Hepatocyte (in vitro differentiated cells): ENCODE data around the gene KCND3. TPM values are rescaled to one million over a fixed set of nuclear protein-coding genes. Genes with fewer than 3 reads are reported as not detected.

ENCODE experiments used
- DNase-seq: peaks from one replicate; pipeline ENCODE4 v3.0.0-alpha.2; 2016; ENCODE audit warnings: low spot score
- H2AFZ ChIP-seq: fragments of 200-600 bp; sonication (generic); 2 replicates; pipeline ENCODE4 v1.6.0; 2016; ENCODE audit warnings: antibody characterized with exemption, mild to moderate bottlenecking
- H3K27ac ChIP-seq: fragments of 200-600 bp; sonication (generic); 2 replicates; pipeline ENCODE4 v1.5.1; 2016; ENCODE audit warnings: mild to moderate bottlenecking
- H3K27me3 ChIP-seq: fragments of 200-600 bp; sonication (generic); 2 replicates; pipeline ENCODE4 v1.6.1; 2016
- H3K36me3 ChIP-seq: fragments of 200-600 bp; sonication (generic); replicated peaks from 2 replicates; pipeline ENCODE4 v1.5.1; 2016; ENCODE audit warnings: low read depth; ENCODE audit not compliant: insufficient read depth
- H3K4me1 ChIP-seq: fragments of 200-600 bp; sonication (generic); 2 replicates; pipeline ENCODE4 v1.5.1; 2016; ENCODE audit warnings: mild to moderate bottlenecking, moderate library complexity; ENCODE audit not compliant: insufficient read depth
- H3K4me2 ChIP-seq: fragments of 200-600 bp; sonication (generic); 2 replicates; pipeline ENCODE4 v1.6.0; 2016
- H3K4me3 ChIP-seq: fragments of 200-600 bp; sonication (generic); 2 replicates; pipeline ENCODE4 v1.5.1; 2016; ENCODE audit warnings: mild to moderate bottlenecking
- H3K79me2 ChIP-seq: fragments of 200-600 bp; sonication (generic); 2 replicates; pipeline ENCODE4 v1.6.0; 2017; ENCODE audit warnings: mild to moderate bottlenecking
- H3K9me2 ChIP-seq: fragments of 200-600 bp; sonication (generic); replicated peaks from 2 replicates; pipeline ENCODE4 v1.6.0; 2017; ENCODE audit warnings: mild to moderate bottlenecking; ENCODE audit not compliant: insufficient read depth
- H3K9me3 ChIP-seq: fragments of 200-600 bp; sonication (generic); 2 replicates; pipeline ENCODE4 v1.5.1; 2016; ENCODE audit warnings: low read depth, mild to moderate bottlenecking
- H4K20me1 ChIP-seq: fragments of 200-600 bp; sonication (generic); 2 replicates; pipeline ENCODE4 v1.6.0; 2016; ENCODE audit warnings: mild to moderate bottlenecking; ENCODE audit not compliant: insufficient read depth, poor library complexity, severe bottlenecking
- CTCF ChIP-seq: fragments of 200-600 bp; sonication (generic); IDR thresholded peaks from 2 replicates; pipeline ENCODE4 v1.5.1; 2016; ENCODE audit warnings: antibody characterized with exemption, mild to moderate bottlenecking; ENCODE audit not compliant: poor library complexity
- EZH2 ChIP-seq: fragments of 200-600 bp; sonication (generic); IDR thresholded peaks from 2 replicates; pipeline ENCODE4 v1.6.1; 2016; ENCODE audit warnings: antibody characterized with exemption, mild to moderate bottlenecking, borderline replicate concordance
- EZH2phosphoT487 ChIP-seq: fragments of 200-600 bp; sonication (generic); IDR thresholded peaks from one replicate; pipeline ENCODE4 v1.6.1; 2018; ENCODE audit warnings: antibody characterized with exemption, mild to moderate bottlenecking, low read depth, moderate library complexity; ENCODE audit not compliant: unreplicated experiment, severe bottlenecking
- WGBS: methylation state at CpG from one replicate; pipeline ENCODE4 v1.1.6; 2016; ENCODE audit warnings: low lambda C conversion rate; ENCODE audit errors: missing lambda C conversion rate; 5-methylcytosine and 5-hydroxymethylcytosine counted together
- polyA plus RNA-seq: library from polyadenylated mRNA; unstranded; fragments of >200 nt; fragmentation: Nextera tagmentation; extraction: Ambion mirVana; gene quantifications from 2 replicates; pipeline ENCODE4 v1.2.1, GENCODE V29; 2016
- total RNA-seq: library from RNA; depleted of rRNA; stranded (reverse); fragments of >200 nt; gene quantifications from 2 replicates; pipeline ENCODE4 v1.2.3, GENCODE V29; 2014

KCND3 gene
- total and polyA plus RNA-seq, 2 experiments from 2014 or later = 1.4 to 2.7 TPM

GRCh38 chr1:111821121-111821745 lies 168.2 kb downstream of the KCND3 start:
- H3K9me3 ChIP-seq = no peaks in the 10 kb centered on the region
- H2AFZ ChIP-seq = no peak overlapping the region
- H3K4me3 ChIP-seq = no peak overlapping the region
- H3K9me2 ChIP-seq = no peaks in the 10 kb centered on the region
- no peaks in the 10 kb centered on the region for H3K36me3 ChIP-seq
- H3K79me2 ChIP-seq = no peaks in the 10 kb centered on the region
- H3K27me3 ChIP-seq = no peaks in the 10 kb centered on the region
- H4K20me1 ChIP-seq = no peaks in the 10 kb centered on the region
- no peak overlapping the region for H3K4me2 ChIP-seq
- TF ChIP-seq EZH2phosphoT487 (no peak), CTCF (no peak), EZH2 (no peak)
- 64% methylated on average over 7 of the region's 7 CpGs for WGBS
- DNase-seq = no peak
- no peaks in the 10 kb centered on the region for H3K4me1 ChIP-seq
- H3K27ac ChIP-seq = no peak overlapping the region

- H3K9me3 ChIP-seq = no peaks in the 10 kb centered on the region
- no peak overlapping the region for H3K4me2 ChIP-seq
- no peaks in the 10 kb centered on the region for H3K79me2 ChIP-seq
- DNase-seq = no peak
- H3K27me3 ChIP-seq = no peaks in the 10 kb centered on the region
- no peaks in the 10 kb centered on the region for H3K36me3 ChIP-seq
- no peaks in the 10 kb centered on the region for H4K20me1 ChIP-seq
- H3K9me2 ChIP-seq = no peaks in the 10 kb centered on the region
- no peak overlapping the region for H3K27ac ChIP-seq
- 84% methylated on average over 9 of the region's 9 CpGs for WGBS
- no peak overlapping the region for H2AFZ ChIP-seq
- no peaks in the 10 kb centered on the region for H3K4me1 ChIP-seq
- no peak overlapping the region for H3K4me3 ChIP-seq
- TF ChIP-seq EZH2phosphoT487 (no peak), EZH2 (no peak), CTCF (no peak)
Observed at GRCh38 chr1:111819566-111820263, 169.8 kb downstream of the KCND3 start.

DNA sequence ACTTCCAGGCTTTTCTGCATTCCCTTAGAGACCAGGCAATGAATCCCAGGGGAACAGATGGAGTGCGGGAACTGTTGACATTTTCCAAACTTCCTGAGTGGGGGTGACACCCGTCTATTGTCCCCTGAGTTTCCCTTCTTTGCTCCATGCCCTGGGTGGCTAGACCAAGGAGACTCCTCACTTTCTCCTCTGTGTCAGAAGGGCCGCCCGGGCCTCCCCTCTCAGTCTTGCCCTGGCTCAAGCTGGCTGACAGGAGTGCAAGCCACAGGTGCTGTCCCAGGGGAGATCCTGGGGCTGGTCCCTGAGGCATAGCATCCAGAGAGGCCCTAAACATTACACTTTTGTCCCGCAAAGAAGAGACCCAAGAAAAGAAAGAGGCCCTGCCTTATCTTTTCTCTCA lies 170.9 kb downstream of the KCND3 start:
- 83% methylated on average over 5 of the region's 5 CpGs for WGBS
- no peak for DNase-seq

More for the DNA sequence above, 170.9 kb downstream of the KCND3 start:
- no peaks in the 10 kb centered on the region for H3K27me3 ChIP-seq
- H3K9me2 ChIP-seq = no peaks in the 10 kb centered on the region
- no peaks in the 10 kb centered on the region for H3K4me1 ChIP-seq
- no peak overlapping the region for H3K4me3 ChIP-seq
- H3K4me2 ChIP-seq = no peak overlapping the region
- TF ChIP-seq EZH2 (no peak), CTCF (no peak), EZH2phosphoT487 (no peak)
- H3K79me2 ChIP-seq = no peaks in the 10 kb centered on the region
- no peaks in the 10 kb centered on the region for H3K9me3 ChIP-seq
- H4K20me1 ChIP-seq = no peaks in the 10 kb centered on the region
- H3K36me3 ChIP-seq = no peaks in the 10 kb centered on the region
- H3K27ac ChIP-seq = no peak overlapping the region
- H2AFZ ChIP-seq = no peak overlapping the region
